NCI-H526 (cell line): Measurements from ENCODE around the gene MAP3K8.
"Not testable (repeated sequence)": the region's sequence is repeated elsewhere in the genome, so short reads cannot be mapped to it uniquely, and the experiment has no call there.

Source experiments
- DNase-seq, 2 experiments: peaks; one replicate each; lab custom pipeline; 2025; lab: John Stamatoyannopoulos, UW

The MAP3K8 gene

GRCh38 chr10:30422981-30423654 is 10.9 kb upstream of the MAP3K8 start:
- no peak for DNase-seq

DNA sequence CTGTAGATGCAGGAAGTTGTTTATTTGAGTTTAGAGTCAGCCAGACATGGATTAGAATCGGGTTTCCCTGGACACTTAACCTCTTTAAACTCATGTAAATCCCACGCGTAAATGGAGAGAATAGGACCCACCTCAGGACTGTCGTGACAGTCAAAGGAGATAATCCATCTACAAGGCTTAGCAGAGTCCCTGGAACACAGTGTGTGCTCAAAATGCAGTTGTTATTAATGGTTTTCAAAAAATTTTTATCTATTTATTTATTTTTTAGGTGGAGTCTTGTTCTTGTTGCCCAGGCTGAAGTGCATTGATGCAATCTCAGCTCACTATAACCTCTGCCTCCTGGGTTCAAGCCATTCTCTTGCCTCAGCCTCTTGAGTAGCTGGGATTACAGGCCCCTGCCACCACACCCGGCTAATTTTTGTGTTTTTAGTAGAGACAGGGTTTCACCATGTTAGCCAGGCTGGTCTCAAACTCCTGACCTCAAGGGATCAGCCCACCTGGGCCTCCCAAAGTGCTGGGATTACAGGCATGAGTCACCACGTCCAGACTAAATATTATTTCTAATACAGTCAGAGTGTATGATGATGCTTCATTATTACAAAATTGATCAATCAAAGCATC is 10.2 kb upstream of the MAP3K8 start:
- DNase-seq: not testable (repeated sequence)

GRCh38 chr10:30425336-30426075 is 8.5 kb upstream of the MAP3K8 start:
- no peak for DNase-seq

DNA sequence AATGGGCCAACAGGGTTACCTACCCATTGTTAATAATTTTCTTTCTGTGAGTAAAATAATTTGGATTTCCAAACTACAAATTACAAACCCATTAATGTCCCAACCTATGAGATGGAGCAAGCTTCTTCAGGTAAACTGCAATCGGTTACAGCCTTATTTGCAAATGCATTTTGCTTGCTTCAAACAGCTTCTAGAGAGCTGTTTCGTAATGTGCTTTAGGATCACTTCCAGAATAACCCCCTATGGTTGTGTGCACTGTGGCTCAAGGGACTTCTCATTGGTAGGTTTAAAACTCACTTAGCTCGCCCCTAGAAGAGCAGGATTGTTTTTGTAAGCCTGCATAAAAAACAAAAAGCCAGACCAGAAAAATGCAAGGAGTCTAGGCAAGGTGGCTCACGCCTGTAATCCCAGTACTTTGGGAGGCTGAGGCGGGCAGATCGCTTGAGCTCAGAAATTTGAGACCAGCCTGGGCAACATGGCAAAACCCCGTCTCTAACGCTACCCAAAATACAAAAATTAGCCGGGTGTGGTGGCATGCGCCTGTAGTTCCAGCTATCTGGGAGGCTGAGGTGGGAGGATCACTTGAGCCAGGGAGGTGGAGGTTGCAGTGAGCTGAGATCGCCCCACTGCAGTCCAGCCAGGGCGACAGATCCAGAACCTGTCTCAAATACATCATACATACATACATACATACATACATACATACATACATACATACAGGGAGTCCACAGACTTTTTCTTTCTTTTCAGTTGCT is 3.3 kb upstream of the MAP3K8 start:
- DNase-seq: no peak

DNA sequence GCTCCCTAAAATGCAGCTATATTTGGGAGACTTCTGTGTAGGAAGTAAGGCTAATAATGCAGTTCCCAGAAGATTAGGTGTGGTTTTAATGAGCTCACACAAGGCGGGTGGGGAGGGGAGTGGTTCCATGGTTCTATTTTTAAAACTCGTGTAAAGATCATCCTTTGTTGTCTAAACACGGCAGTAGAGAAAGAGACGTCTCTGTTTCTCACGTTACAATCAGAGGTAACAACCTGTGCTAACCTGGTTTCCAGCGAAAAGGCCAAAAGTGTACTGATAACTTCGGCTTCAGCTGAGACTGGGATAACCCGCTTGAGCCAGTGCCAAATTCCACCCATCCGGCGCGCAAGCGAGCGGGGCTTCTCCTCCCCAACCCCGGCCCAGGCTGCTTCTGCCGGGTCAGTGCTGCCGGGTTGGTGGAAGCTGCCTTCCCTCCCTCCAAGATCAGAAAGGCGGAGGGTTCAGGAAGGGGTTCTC is 2.5 kb upstream of the MAP3K8 start:
- no peak for DNase-seq

- DNase-seq: no peak
These were observed 1.2 kb upstream of the MAP3K8 start for GRCh38 chr10:30432622-30433305.

DNA sequence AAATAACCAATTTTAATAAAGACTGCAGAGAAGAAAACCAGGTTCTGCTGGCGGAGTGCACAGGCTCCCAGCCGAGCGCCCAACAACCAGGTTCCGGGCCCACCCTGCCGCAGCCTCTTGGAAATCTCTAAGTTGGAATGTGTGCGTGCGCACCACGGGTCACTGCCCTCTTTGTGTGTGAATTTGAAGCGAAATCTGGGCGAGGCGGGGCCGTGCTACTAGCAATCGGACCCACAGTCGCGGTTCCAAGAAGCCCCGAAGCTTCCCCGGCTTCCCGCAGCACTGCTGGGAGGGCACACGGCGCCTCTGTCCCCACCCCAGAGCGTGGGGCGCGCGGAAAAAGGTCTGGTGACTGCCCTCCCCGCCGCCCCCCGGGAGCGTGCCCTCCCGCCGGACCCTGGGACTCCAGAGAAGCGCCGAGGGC is 666 bp upstream of the MAP3K8 start:
- DNase-seq: peak in 1 of 2 experiments; percentile 24

GRCh38 chr10:30434273-30435072 is 489 bp downstream of the MAP3K8 start:
- peak in 1 of 2 experiments; percentile 24 for DNase-seq

GRCh38 chr10:30435073-30435422 is 1.1 kb downstream of the MAP3K8 start:
- no peak for DNase-seq

GRCh38 chr10:30435499-30436167 is 1.6 kb downstream of the MAP3K8 start:
- DNase-seq: not testable (repeated sequence)

GRCh38 chr10:30436191-30436611 is 2.2 kb downstream of the MAP3K8 start:
- peak in 1 of 2 experiments; percentile 18 for DNase-seq

- DNase-seq: no peak
These were observed 2.7 kb downstream of the MAP3K8 start for GRCh38 chr10:30436671-30437030.

DNA sequence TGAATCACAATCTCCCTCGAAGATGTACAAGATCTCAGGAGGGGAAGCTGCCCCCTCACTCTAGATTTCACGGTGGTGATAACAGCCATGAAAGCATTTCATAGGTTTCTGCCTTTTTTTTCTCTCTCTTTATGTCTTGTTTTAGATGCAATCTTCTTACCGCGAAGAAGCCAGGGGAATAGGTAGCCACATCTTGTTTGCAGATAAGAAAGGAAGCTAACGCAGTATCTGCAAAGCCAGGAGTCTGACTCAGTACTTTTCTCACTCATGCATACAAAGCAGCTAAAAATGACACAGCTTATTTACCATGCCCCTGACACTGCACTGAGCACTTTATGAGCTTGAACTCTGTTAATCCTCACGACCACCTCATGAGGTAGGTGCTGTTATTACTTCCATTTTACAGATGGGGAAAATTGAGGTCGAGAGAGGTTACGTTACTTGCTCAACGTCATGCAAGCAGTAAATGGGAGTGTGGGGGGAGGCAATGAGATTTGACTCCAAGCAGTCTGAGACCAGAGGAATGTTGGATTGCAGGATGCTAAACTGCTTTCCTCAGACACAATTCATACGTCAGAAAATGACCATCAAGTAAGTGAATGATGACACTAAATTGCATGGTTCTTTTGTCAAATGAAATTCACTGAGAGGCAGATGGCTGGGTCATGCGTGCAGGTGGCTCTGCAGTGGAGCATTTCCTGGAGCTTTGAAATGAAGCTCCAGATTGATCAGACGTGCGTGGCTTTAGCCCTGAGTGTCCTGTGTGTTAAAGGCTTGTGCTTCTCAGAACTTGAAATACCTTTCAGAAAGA is 3.3 kb downstream of the MAP3K8 start:
- no peak for DNase-seq

DNA sequence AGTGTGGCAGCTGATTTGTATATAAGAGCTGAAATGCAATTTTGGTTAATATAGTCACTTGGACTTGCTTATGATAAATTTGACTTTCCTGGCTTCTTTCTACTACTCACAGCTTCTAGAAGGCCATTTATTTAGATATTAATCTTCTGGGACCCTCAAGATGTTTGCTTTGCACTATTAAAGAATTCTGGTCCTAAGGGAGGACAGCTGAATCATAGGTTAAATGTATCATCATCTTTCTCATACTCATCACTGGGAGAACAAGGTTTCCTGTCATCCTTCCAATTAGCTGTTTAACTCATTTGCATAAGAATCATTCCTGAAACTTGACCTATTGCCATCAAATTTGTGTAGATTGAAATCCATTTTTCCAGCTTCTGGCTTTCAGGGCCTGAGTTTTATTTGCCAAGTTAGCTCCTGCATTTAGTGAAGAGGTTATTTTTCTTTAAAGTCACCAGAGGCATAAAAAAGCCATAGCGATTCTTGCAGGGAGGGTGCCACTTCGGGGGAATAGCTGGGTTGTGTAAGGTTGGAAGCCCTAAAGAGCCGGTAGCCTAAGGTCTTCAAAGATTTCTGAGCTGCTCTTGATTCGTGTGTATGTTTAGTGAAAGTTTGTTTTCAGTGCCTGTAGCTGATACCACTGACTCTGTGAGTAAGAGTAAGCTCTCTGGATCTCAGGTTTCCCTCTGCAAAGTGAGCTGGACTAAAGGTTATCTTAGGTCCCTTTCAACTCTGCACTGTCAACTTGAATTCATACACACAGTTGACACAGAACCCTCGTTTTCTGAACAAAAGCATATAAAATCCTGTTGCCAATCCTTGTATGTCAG is 4.3 kb downstream of the MAP3K8 start:
- no peak for DNase-seq

GRCh38 chr10:30439931-30440330 is 5.9 kb downstream of the MAP3K8 start:
- DNase-seq: peak; percentile 67 to 70

DNA sequence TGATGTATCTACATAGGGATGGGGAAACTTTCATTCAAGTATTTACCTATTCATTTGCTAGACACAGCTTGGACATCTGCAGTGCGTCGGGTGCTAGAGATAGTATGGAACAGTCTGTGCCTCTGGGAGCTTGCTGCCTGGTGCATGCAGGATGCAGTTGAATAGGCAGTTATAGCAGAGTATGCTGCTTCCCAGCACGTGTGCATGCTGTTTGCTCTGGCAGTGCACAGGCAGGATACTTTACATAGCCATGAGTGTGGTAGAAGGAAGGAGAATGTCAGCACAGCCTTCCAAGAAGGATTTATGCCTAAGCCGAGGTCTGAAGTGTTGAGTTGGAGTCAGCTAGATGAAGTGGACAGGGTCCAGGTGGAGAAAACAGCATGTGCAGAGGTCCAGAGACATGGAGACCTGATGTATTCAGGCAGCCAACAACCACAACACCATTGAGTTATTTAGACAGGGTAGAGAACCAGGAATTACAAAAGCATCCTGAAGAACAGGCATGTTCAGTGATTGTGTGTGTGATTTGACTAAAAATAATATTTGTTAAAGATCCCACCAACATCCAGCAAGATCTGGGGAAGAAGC is 8.1 kb downstream of the MAP3K8 start:
- DNase-seq: no peak

DNA sequence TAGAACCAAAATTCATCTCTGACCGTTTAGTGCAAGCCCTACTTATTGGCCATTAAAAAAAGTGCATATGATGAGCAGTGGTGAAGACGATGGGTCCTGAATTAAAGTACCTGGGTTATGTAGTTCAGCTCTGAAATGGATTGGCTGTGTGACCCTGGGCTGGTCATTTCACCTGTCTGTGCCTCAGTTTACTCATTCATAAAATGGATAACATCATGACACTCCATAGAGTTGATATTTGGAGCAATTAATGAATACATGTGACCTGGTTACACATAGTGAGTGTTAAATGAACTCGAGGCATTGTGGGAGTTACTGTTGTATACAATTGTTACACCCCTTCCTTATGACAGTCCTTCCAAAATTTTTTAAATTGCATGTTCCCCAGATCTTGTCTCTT is 9.1 kb downstream of the MAP3K8 start:
- no peak for DNase-seq

- no peak for DNase-seq
These were observed 11.7 kb downstream of the MAP3K8 start for GRCh38 chr10:30445711-30446110.
